ENCODE results near the gene GNB5.
"Not testable (repeated sequence)": the region's sequence is repeated elsewhere in the genome, so short reads cannot be mapped to it uniquely, and the experiment has no call there.

The GNB5 gene

GRCh38 chr15:52111517-52112202 lies 79.5 kb downstream of the GNB5 start:
- DNase-seq: no peak

GRCh38 chr15:52109559-52110451 lies 81.4 kb downstream of the GNB5 start:
- no peak for DNase-seq

GRCh38 chr15:52107238-52107637 lies 84.0 kb downstream of the GNB5 start:
- DNase-seq: no peak

GRCh38 chr15:52106641-52107040 lies 84.6 kb downstream of the GNB5 start:
- DNase-seq: no peak

- DNase-seq: no peak
Observed at GRCh38 chr15:52105846-52106245, 85.3 kb downstream of the GNB5 start.

GRCh38 chr15:52104532-52105004 lies 86.6 kb downstream of the GNB5 start:
- no peak for DNase-seq

GRCh38 chr15:52103217-52104207 lies 87.7 kb downstream of the GNB5 start:
- DNase-seq: no peak

GRCh38 chr15:52102463-52102862 lies 88.7 kb downstream of the GNB5 start:
- DNase-seq: no peak

- no peak for DNase-seq
Observed at GRCh38 chr15:52101542-52102323, 89.5 kb downstream of the GNB5 start.

- peak in 1 of 2 donors; percentile 13 for DNase-seq
Observed at GRCh38 chr15:52100807-52101442, 90.3 kb downstream of the GNB5 start.

- DNase-seq: no peak
Observed at GRCh38 chr15:52099651-52100272, 91.4 kb downstream of the GNB5 start.

- no peak for DNase-seq
Observed at GRCh38 chr15:52098323-52098722, 92.9 kb downstream of the GNB5 start.

- DNase-seq: no peak
Observed at GRCh38 chr15:52097180-52097579, 94.0 kb downstream of the GNB5 start.

- DNase-seq: not testable (repeated sequence)
Observed at GRCh38 chr15:52096536-52096935, 94.7 kb downstream of the GNB5 start.

- DNase-seq: no peak
Observed at GRCh38 chr15:52095597-52096262, 95.5 kb downstream of the GNB5 start.

- DNase-seq: no peak
Observed at GRCh38 chr15:52094811-52095584, 96.2 kb downstream of the GNB5 start.

- no peak for DNase-seq
Observed at GRCh38 chr15:52093539-52094510, 97.4 kb downstream of the GNB5 start.

- DNase-seq: no peak
Observed at GRCh38 chr15:52093167-52093538, 98.0 kb downstream of the GNB5 start.

All from hippocampal formation (tissue), 2 donors.